Erythroblast (primary cell): ENCODE measurements around the gene C11orf91.
A peak's percentile ranks its signal among the peaks of the same experiment; 100 is the strongest.

Experiments used
- DNase-seq, 2 experiments: peaks; one replicate each; lab custom pipeline; 2025; lab: John Stamatoyannopoulos, UW
- GATA1 ChIP-seq: IDR thresholded peaks from 2 replicates; pipeline ENCODE4 v1.6.1; 2011; ENCODE audit warnings: low read depth, mild to moderate bottlenecking, control low read depth, low read length, moderate library complexity
- POLR2A ChIP-seq: IDR thresholded peaks from 2 replicates; pipeline ENCODE4 v1.6.1; 2011; ENCODE audit warnings: mild to moderate bottlenecking, low read length

Gene C11orf91, protein sequence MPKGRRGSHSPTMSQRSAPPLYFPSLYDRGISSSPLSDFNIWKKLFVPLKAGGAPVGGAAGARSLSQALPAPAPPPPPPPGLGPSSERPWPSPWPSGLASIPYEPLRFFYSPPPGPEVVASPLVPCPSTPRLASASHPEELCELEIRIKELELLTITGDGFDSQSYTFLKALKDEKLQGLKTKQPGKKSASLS

DNA sequence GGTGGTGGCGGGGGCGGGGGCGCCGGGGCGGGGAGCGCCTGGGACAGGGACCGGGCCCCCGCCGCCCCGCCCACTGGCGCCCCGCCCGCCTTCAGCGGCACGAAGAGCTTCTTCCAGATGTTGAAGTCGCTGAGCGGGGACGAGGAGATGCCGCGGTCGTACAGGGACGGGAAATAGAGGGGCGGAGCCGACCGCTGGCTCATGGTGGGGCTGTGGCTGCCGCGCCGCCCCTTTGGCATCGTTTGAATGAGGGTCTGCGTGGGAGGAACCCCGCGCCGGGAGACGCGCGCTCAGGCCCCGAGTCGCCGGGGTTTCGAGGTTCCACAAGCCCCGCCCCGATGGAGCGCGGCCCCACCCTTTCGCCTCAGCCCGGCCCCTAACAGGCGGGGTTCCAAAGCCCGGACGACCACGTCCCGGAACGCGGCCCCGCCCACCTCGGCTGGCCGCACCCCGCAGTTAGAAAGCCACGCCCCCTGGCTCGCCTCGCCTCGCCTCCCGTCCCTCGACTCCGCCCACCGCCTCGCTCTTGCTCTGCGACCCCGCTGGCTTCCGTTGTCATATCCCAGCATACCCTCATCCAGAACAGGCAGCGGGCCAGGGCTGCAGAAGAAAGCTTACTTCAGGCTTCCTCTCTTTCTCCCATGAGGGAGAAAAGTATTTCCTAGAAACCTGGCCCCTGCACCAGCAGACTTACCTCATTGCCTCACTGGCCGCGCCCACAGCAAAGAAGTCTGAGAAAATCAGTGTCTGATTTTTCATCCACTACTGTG is at the start of gene C11orf91:
TSS of gene C11orf91 (minus strand) at position 325 of the 770 bp plus-strand sequence. CDS start at position 239, 86 bp downstream.
- TF ChIP-seq POLR2A = no peak
- no peak for TF ChIP-seq GATA1
- peak; percentile 94 to 97 for DNase-seq

DNA sequence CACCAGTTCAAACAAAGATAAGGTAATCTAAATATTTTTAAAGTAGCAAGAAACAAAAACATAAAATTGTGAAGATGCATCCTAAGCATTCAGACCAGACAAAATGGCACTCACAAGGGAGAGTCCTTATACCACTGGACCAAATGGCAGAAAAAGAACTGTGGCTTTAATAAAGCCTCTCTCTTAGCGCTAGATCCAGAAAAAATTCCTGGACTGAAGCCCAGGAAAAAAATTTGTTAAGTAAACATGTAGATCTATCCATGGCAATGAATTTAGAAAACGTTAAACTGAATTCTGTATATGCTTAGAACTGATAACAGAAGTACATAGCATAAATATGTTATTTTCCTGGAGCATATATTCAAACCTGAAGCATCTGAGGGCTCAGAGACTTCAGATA is 47.4 kb upstream of the C11orf91 start:
- TF ChIP-seq GATA1 (no peak), POLR2A (no peak)
- DNase-seq = no peak

DNA sequence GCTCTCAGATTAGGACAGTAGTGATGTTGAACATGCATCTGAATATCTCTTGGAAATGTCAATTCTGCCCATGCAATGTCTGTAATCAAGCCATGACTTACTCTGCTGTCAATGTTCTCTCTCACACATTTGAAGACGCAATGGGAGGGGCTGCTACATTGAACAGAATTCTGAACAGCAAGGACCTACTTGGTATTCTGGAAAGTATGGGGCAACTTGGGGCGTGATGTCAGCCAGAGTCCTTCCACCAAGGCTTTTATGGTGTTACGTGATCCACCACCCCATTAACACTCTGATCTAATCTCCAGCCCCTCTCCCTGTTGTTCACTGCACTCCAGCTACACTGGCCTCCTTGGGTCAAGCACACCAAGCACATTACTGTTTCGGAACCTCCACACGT is 42.7 kb upstream of the C11orf91 start:
- DNase-seq = no peak
- TF ChIP-seq GATA1 (no peak), POLR2A (no peak)

DNA sequence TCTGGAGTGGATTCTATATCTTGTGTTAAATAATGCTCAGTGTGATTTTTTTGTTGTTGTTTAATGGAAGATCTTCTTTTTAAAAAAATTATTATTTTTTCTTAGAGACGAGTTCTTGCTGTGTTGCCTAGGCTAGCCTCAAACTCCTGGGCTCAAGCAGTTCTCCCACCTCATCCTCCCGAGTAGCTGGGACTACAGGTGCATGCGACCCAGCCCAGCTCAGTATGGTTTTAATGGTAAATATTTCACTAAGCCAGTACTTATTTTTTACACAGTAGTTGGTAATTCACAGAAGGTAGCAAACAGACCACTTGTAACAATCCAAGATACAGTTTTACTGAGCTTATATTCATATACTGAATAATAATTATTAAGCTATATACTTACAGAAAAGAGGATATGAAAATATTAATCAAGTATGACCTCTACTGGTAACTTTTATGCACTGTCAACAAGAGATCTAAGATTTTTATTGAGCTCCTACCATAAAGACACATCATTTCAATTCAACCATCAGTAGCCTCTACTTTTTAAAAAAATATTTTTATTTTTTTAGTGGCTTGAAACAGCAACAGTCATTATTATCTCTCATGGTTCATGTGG is 41.7 kb upstream of the C11orf91 start:
- TF ChIP-seq POLR2A = no peak
- TF ChIP-seq GATA1 = no peak
- DNase-seq = peak; percentile 34 to 65

DNA sequence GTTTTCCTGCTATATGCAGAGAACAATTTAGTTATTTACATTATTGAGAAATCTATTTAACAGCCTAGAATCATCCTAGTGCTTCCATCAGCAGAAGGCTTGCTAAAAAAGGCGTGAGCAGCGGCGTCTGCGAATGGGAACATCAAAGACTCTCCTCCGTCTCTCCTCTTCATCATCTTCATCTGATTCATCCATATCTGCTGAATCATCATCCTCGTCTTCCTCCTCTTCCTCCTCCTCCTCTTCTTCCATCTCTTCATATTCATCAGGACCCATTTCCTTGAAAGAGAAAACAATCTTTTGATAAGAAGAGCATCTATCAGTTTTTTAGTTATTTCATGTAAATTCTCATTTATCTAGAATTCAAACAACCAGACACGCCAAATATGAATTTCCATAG is 41.2 kb upstream of the C11orf91 start:
- DNase-seq = no peak
- TF ChIP-seq GATA1 (no peak), POLR2A (no peak)

DNA sequence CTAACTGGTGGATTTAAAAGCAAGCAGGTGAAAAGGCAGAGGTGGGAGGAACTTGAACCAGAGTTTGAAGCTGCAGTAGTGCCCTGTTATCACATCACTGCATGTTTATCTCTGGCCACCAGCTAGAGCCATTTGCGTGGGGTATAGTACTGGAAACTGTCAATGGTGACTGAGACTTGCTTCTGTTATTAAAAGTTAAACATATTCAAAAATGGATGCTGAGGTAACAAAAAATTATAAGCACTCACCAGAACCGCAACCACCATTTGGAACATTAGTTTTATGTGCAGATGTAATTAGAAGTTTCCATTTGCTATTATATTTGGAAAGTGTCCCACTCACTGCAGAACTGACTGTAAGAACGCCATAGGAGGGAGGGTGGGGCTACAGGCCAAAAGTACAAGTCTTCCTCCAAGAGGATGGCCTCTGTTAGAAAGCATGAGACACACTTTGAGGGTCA is 36.8 kb upstream of the C11orf91 start:
- DNase-seq = peak; percentile 83 to 92
- TF ChIP-seq GATA1 (peak; percentile 44), POLR2A (no peak)

DNA sequence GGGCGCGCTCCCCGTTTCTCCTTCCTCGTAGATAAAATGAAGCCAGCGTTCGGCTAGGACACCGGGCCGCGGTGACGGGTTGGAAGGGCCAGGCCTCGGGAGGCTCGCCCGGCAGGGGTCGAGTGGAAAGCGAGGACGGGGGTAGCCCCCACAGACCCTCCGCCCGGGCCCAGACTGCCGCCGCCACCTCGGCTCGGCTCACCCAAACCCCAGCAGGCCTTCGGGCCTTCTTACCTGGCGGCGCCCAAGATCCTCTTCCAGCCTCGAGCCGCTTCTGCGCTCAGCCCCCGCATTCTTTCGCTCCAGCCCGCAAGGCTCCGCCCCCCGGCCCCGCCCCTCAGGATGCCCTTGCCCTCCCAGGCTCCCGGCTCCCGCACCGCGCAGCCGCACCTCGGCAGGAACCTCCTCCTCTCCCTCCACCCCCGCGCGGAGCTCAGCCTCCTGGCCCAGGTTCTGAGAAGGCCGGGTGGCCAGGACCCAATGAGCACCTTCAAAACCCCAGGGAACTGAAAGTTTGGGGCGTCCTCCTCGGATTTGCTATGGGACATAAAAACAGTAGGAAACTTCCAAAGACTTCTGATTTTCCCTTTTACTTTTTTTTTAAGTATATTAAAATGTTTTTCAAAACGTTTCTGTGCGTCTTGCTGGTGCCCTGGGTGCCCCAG is 35.7 kb upstream of the C11orf91 start, which contains the start of gene CD59:
TSS of gene CD59 (minus strand) at position 276 of the 665 bp plus-strand sequence. CDS start 13,978 bp downstream, outside the sequence.
- peak; percentile 93 to 96 for DNase-seq
- TF ChIP-seq GATA1 (no peak), POLR2A (peak; percentile 88)

DNA sequence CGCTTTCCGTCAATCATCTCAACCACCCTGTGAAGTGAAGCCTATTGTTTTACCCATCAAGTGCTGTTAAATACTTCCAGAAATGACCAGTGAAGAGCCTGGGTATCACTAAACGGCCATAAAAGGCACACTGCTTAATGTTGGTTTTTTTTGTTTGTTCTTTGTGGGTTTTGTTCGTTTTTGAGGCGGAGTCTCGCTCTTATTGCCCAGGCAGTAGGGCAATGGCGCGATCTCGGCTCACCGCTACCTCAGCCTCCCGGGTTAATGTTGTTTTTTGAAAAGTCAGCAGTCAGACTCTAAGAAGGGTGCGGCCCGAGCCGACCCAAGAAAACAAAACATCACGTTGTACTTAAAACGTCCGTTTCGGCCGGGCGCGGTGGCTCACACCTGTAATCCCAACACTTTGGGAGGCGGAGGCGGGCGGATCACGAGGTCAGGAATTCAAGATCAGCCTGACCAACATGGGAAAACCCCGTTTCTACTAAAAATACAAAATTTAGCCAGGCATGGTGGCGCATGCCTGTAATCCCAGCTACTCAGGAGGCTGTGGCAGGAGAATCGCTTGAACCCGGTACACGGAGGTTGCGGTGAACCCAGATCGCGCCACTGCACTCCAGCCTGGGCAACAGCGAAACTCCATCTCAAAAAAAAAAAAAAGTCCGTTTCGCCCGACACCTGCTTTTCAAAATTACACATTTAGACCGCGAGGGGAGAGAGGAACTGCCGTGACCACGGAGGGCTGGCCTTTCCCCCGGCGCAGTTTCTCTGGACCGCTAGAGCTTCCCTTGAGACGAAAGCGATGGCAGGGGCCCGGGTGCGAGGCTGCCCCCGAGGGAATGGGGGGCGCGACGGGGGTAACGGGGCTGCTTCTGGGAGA is 34.9 kb upstream of the C11orf91 start:
- TF ChIP-seq GATA1 = no peak
- no peak for TF ChIP-seq POLR2A
- DNase-seq = peak; percentile 73 to 80

DNA sequence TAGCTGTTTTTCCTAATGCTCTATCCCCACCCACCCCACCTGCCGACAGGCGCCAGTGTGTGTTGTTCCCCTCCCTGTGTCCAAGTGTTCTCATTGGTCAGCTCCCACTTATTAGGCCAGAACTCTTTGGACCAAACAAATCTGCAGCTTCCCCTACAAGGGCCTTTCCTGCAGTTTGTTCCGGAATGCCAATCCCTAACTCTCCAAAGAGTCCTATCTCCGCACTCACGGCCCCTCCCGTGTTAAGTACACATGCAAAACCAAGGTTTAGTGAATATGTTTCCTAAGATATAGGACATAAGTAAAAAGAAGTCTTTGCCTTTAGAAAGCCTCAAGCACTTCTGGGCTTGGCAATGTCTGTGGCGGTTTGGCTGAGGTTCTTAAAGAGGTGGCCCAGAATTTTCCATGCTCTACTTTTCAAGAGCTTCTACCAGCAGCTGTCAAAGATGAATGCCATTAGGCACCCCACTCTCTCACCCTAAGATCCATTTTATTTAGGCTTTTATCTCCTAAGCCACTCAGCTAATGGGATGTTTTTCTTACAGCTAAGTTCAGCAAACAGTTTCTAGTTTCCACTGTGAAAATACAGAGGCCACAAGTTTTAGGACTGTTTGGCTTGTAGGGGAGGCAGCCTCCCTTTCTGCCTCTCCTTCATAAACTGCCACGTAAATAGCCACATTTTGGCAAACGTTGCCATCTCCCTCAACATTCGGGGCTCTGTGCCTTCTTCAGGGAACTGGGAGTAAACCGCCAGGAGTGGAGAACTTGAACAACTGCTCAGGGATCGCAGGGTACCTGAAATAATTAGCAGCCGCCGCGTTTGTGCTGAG is 34.0 kb upstream of the C11orf91 start:
- TF ChIP-seq POLR2A (no peak), GATA1 (no peak)
- peak; percentile 57 for DNase-seq

DNA sequence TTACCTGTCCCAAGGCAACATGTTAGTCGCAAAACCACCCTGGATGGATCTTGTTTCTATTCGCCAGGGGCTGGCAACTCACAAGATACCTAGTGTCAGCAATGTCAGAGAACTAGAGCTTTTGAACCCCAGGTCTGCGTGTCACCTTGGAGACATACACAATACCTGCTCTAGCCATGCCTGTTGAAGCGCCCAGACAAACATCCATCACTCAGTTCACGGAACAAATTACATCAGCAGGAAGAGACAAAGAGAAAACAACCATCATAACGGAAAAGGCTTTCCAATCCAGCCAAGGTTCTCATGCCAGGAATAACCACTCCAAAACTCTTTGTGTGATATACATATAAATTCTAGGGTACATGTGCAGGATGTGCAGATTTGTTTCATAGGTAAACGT is 33.4 kb upstream of the C11orf91 start:
- no peak for TF ChIP-seq POLR2A
- TF ChIP-seq GATA1 = no peak
- DNase-seq = no peak

DNA sequence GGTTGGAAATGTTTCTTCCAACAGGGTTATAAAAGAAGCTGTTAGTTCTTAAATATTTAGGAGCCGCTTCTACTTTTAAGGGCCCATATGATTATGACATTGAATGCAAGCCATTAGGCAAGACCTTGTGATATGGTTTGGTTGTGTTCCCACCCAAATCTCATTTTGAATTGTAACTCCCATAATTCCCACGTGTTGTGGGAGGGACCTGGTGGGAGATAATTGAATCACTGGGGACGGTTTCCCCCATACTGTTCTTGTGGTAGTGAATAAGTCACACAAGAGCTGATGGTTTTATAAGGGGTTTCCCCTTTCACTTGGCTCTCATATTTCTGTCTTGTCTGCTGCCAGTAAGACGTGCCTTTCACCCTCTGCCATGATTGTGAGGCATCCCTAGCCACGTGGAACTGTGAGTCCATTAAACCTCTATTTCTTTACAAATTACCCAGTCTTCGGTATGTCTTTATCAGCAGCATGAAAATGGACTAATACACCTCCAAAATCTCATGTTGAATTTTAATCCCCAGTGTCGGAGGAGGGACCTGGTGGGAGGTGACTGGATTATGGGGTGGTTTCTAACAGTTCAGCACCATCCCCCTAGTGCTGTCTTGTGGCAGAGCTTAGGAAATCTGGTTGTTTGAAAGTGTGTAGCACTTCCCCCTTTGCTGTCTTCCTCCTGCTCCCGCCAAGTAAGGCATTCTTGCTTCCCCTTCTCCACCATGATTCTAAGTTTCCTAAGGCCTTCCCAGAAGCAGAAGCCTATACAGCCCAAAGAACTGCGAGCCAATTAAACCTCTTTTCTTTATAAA is 31.3 kb upstream of the C11orf91 start:
- TF ChIP-seq POLR2A (no peak), GATA1 (no peak)
- DNase-seq = peak in 1 of 2 experiments; percentile 27
